ENCODE data around the gene ATP11A. TPM values are rescaled to one million over a fixed set of nuclear protein-coding genes. Genes with fewer than 3 reads are reported as not detected.

The ATP11A gene
- total and polyA plus RNA-seq, 10 donors = 2.7 to 91.3 (median 59.1) TPM

DNA sequence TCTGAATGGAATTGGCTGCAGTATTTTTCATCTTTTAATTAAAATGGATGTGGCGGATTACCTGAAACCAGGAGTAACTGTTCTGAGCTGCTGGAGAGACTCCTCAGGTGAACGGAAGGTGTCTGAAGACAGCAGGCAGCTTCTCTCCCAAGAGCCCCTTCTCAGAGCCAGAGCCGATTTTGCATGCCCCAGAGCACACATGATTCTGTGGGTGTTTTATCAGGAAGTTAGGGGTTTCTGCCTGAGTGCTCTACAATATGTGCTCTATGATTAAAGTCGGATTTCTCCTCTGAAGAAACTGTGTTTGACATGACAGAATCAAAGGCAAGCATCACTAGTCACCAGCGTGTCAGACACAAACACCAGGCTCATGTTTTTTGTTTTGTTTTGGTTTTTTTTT is 218.5 kb downstream of the ATP11A start:
- H3K27ac ChIP-seq = no peak overlapping the region
- no peaks in the 10 kb centered on the region for H3K36me3 ChIP-seq
- 60 to 74% (median 69%) methylated on average over 5 of the region's 5 CpGs for WGBS, 5 donors
- intact Hi-C loops (cut with DNase I; ENCODE audit: low total_unique reads) = no loop called here
- H3K9me3 ChIP-seq = peaks cover 0 to 22% (median 16%) of the 10 kb centered on the region in 8 donors
- no peak for DNase-seq
- peaks cover 0 to 24% (median 4%) of the 10 kb centered on the region in 7 donors for H3K27me3 ChIP-seq (replicated peaks in 1 of 7)
- no peak for TF ChIP-seq POLR2A (IDR thresholded peaks at IDR 0.05)
- no peak for TF ChIP-seq CTCF (IDR thresholded peaks at IDR 0.05 in 8 of 11, conservative IDR thresholded peaks at IDR 0.05 in 3 of 11)
- no peak for TF ChIP-seq POLR2AphosphoS5 (IDR thresholded peaks at IDR 0.05)
- no peak overlapping the region for H3K4me3 ChIP-seq
- H3K4me1 ChIP-seq = peaks cover 0 to 20% (median 2%) of the 10 kb centered on the region in 6 donors

DNA sequence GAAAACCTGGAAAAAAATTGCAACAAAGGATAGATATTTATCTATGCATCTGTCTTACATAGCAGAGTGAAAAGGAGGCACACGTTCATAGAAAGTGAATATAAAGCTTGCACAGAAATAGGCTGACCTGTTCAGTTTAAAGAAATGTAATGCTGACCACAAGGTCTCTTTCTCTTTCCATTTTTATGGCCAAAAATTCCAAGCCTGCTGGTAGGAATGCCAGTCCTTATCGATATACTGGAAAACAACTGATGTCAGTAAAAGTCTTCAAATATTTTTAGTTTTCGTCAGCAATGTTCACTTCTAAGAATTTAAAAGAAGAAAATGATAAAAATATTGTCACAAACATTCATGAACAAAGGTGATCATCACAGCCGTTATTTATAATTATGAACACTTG is 220.2 kb downstream of the ATP11A start:
- WGBS, 5 donors = 58 to 82% (median 71%) methylated on average over 4 of the region's 4 CpGs
- TF ChIP-seq POLR2A (IDR thresholded peaks at IDR 0.05) = no peak
- TF ChIP-seq POLR2AphosphoS5 (IDR thresholded peaks at IDR 0.05) = no peak
- no peak for TF ChIP-seq CTCF (IDR thresholded peaks at IDR 0.05 in 8 of 11, conservative IDR thresholded peaks at IDR 0.05 in 3 of 11)
- Histone ChIP-seq H3K36me3 (no peaks in the 10 kb centered on the region), H3K4me3 (no peak overlapping the region), H3K9me3 (peaks cover 0 to 11% (median 7%) of the 10 kb centered on the region in 8 donors), H3K27ac (no peak overlapping the region), H3K27me3 (replicated peaks in 1 of 7) (peaks cover 0 to 26% (median 4%) of the 10 kb centered on the region in 7 donors), H3K4me1 (peaks cover 0 to 20% (median 2%) of the 10 kb centered on the region in 6 donors)
- DNase-seq = no peak
- intact Hi-C loops (cut with DNase I; ENCODE audit: low total_unique reads) = no loop called here

- Histone ChIP-seq H3K36me3 (no peaks in the 10 kb centered on the region), H3K4me3 (no peak overlapping the region), H3K27ac (no peak overlapping the region), H3K4me1 (peaks cover 0 to 20% (median 2%) of the 10 kb centered on the region in 6 donors), H3K27me3 (replicated peaks in 1 of 7) (peaks cover 0 to 26% (median 4%) of the 10 kb centered on the region in 7 donors), H3K9me3 (peaks cover 0 to 3% (median under 1%) of the 10 kb centered on the region in 8 donors)
- WGBS, 5 donors = 70 to 79% (median 73%) methylated on average over 23 to 27 of the region's 27 CpGs
- TF ChIP-seq POLR2AphosphoS5 (IDR thresholded peaks at IDR 0.05) = no peak
- TF ChIP-seq CTCF (IDR thresholded peaks at IDR 0.05 in 8 of 11, conservative IDR thresholded peaks at IDR 0.05 in 3 of 11) = no peak
- no peak for TF ChIP-seq POLR2A (IDR thresholded peaks at IDR 0.05)
- intact Hi-C loops (cut with DNase I; ENCODE audit: low total_unique reads) = no loop called here
- DNase-seq = no peak
Measured at GRCh38 chr13:112910616-112911280, 220.9 kb downstream of the ATP11A start.

GRCh38 chr13:112911285-112911701 is 221.5 kb downstream of the ATP11A start:
- no peak for DNase-seq
- Histone ChIP-seq H3K9me3 (no peaks in the 10 kb centered on the region), H3K36me3 (no peaks in the 10 kb centered on the region), H3K4me3 (no peak overlapping the region), H3K27ac (no peak overlapping the region), H3K4me1 (peaks cover 0 to 20% (median 2%) of the 10 kb centered on the region in 6 donors), H3K27me3 (replicated peaks in 1 of 7) (peaks cover 0 to 26% (median 4%) of the 10 kb centered on the region in 7 donors)
- 95 to 98% (median 96%) methylated on average over 14 to 24 of the region's 24 CpGs for WGBS, 5 donors
- TF ChIP-seq CTCF (IDR thresholded peaks at IDR 0.05 in 8 of 11, conservative IDR thresholded peaks at IDR 0.05 in 3 of 11) (no peak), POLR2AphosphoS5 (IDR thresholded peaks at IDR 0.05) (no peak), POLR2A (IDR thresholded peaks at IDR 0.05) (no peak)
- intact Hi-C loops (cut with DNase I; ENCODE audit: low total_unique reads) = no loop called here
